NCI-H2171 (cell line): ENCODE measurements around the gene PCDHGC4.
A peak's percentile ranks its signal among the peaks of the same experiment; 100 is the strongest.

ENCODE experiments used
- DNase-seq: peaks from one replicate; lab custom pipeline; 2025; lab: John Stamatoyannopoulos, UW

The PCDHGC4 gene

GRCh38 chr5:141484641-141485311 lies at the start of gene PCDHGC4:
Gene PCDHGC4, plus strand, starts transcription at chr5:141485030. Its CDS starts 144 bp downstream, at chr5:141485174.
- DNase-seq, result no peak

- DNase-seq, result no peak
These were observed 47.6 kb upstream of the PCDHGC4 start for GRCh38 chr5:141437221-141437620.

GRCh38 chr5:141439411-141440141 lies 45.3 kb upstream of the PCDHGC4 start:
- DNase-seq, result no peak

- DNase-seq, result no peak
These were observed 44.5 kb upstream of the PCDHGC4 start for GRCh38 chr5:141440341-141440740.

DNA sequence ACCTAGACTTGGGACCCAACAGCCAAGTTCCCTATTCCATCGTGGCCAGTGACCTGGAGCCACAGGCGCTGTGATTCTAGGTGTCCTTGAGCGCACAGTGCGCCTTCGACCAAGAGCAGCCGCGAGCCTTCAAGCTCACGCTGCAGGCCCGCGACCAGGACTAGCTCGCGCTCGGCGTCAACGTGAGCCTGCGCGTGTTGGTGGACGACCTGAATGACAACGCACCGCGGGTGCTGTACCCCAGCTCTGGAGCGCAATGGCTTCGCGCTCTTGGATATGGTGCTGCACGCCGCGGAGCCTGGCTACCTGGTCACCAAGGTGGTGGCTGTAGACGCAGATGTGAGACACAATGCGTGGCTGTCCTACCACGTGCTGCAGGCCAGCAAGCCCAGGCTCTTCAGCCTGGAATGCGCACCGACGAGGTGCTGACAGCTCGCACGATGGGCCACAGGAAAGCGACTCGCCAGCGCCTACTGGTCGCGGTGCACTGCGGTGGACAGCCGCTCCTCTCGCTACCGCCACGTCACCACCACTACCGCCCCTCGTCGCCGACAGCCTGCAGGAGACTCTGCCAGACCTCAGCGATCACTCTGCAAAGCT lies 43.2 kb upstream of the PCDHGC4 start:
- no peak for DNase-seq

- DNase-seq, result no peak
These were observed 19.5 kb upstream of the PCDHGC4 start for GRCh38 chr5:141465351-141465750.

- DNase-seq, result peak; percentile 72
These were observed 9.2 kb upstream of the PCDHGC4 start, which contains the start of gene PCDHGC3 for GRCh38 chr5:141475625-141476131. Gene PCDHGC3, plus strand, starts transcription at chr5:141475966. Its CDS starts 151 bp downstream, at chr5:141476117.

DNA sequence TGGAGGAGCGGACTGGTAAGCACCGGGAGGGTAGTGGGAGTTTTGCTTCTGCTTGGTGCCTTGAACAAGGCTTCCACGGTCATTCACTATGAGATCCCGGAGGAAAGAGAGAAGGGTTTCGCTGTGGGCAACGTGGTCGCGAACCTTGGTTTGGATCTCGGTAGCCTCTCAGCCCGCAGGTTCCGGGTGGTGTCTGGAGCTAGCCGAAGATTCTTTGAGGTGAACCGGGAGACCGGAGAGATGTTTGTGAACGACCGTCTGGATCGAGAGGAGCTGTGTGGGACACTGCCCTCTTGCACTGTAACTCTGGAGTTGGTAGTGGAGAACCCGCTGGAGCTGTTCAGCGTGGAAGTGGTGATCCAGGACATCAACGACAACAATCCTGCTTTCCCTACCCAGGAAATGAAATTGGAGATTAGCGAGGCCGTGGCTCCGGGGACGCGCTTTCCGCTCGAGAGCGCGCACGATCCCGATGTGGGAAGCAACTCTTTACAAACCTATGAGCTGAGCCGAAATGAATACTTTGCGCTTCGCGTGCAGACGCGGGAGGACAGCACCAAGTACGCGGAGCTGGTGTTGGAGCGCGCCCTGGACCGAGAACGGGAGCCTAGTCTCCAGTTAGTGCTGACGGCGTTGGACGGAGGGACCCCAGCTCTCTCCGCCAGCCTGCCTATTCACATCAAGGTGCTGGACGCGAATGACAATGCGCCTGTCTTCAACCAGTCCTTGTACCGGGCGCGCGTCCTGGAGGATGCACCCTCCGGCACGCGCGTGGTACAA lies 8.5 kb upstream of the PCDHGC4 start:
- DNase-seq, result no peak

- DNase-seq, result no peak
These were observed 7.7 kb upstream of the PCDHGC4 start for GRCh38 chr5:141477044-141477575.

DNA sequence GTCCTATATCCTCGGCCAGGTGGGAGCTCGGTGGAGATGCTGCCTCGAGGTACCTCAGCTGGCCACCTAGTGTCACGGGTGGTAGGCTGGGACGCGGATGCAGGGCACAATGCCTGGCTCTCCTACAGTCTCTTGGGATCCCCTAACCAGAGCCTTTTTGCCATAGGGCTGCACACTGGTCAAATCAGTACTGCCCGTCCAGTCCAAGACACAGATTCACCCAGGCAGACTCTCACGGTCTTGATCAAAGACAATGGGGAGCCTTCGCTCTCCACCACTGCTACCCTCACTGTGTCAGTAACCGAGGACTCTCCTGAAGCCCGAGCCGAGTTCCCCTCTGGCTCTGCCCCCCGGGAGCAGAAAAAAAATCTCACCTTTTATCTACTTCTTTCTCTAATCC lies 7.0 kb upstream of the PCDHGC4 start:
- DNase-seq, result no peak

- no peak for DNase-seq
These were observed 6.4 kb upstream of the PCDHGC4 start for GRCh38 chr5:141478321-141478945.

DNA sequence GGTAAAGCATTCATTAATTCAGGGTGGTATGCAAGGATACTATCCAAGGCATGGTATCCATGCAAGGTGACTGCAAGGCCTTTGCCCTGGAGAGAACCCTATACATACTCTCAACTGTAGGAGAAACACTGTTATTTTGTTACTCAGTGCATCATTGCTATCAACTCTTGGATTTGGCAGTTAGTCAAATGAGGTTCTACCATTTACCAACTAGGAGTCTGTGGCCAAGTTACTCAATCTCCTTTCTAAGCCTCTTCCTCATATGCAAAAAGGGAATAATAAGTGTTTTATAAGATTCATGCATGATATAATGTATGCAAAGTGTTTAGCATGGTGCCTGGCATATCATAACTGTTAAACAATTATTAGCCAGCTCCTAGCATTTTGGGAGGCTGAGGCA lies 5.1 kb upstream of the PCDHGC4 start:
- no peak for DNase-seq

- DNase-seq, result no peak
These were observed 928 bp upstream of the PCDHGC4 start for GRCh38 chr5:141483902-141484301.

DNA sequence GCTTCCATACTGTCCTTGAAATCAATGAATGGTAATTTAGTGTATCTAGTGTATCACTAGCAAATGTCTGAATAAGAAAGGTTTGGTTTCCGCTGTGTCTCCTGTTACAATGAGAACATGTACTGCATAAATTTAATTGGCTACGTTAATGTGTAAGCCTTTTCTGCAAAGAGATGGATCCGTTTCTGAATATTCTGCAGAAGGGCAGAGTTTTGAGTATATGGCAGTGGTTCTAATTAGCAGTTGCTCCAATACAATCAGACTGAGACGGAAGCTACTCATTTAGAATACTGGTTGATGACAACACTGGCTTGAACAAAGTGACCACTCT lies 555 bp upstream of the PCDHGC4 start:
- DNase-seq, result no peak

- no peak for DNase-seq
These were observed 658 bp downstream of the PCDHGC4 start for GRCh38 chr5:141485321-141486055.

GRCh38 chr5:141486091-141486490 lies 1.3 kb downstream of the PCDHGC4 start:
- DNase-seq, result no peak

- no peak for DNase-seq
These were observed 2.3 kb downstream of the PCDHGC4 start for GRCh38 chr5:141487131-141487530.

DNA sequence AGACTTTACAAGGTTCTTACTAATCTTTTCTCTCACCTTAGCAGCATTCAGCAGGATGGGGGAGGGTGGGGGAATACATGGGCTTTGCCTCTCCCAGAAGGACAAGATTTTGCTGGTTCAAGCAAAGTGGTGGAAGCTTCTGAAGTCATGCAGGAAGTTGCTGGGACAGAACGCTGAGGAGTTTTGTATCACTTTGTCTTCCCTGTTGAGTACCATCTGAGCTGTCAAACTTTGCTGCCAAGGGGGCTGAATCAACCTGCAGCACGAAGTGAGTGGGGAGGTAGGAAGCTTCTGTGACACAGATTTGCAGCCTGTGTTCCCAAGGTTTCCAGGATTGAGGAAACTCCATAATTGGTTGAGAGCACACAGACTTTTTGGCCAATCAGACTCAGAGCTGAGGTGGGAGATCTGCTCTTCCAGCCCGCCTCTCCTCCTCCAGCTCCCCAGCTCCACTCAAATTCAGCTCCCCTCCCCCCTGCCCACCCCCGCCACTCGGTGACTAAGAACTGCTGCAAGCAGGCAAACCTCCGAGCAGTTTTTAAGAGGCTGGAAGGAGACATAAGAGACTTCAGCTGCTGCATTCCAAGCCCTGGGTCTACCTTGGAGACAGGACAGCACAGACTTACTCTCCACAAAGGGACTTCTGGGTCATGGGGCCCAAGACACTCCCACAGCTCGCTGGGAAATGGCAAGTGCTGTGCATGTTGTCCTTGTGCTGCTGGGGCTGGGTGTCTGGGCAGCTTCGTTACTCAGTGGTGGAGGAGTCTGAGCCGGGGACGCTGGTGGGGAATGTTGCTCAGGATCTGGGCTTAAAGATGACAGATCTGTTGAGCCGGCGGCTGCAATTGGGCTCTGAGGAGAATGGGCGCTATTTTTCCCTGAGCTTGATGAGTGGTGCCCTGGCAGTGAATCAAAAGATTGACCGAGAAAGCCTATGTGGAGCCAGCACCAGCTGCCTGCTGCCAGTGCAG lies 4.0 kb downstream of the PCDHGC4 start, which contains the start of gene PCDHGC5:
PCDHGC5 (plus strand) TSS at position 491 of the 971 bp plus-strand sequence; CDS start at position 651, 160 bp downstream.
- no peak for DNase-seq

DNA sequence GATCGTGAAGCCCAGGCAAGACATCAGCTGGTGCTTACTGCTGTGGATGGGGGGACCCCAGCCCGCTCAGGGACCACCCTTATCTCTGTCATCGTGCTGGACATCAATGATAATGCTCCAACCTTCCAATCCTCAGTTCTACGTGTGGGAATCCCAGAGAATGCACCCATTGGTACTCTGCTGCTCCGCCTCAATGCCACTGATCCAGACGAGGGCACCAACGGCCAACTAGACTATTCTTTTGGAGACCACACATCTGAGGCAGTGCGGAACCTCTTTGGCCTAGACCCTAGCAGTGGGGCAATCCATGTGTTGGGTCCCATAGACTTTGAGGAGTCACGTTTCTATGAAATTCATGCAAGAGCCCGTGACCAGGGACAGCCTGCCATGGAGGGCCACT lies 5.0 kb downstream of the PCDHGC4 start:
- no peak for DNase-seq
